Activated naive CD4-positive, alpha-beta T cell treated with anti-CD3 and anti-CD28 coated beads for 36 hours (primary cell): ENCODE measurements around the gene TTLL8. TPM values are rescaled to one million over a fixed set of nuclear protein-coding genes. Genes with fewer than 3 reads are reported as not detected.

ENCODE experiments used
- CTCF ChIA-PET: fragments of 350-600 bp; sonication (Branson Sonifier 250); formaldehyde crosslinking; loops from one replicate; lab custom pipeline; 2021; ENCODE audit warnings: antibody characterized with exemption; lab: Charles Lee
- DNase-seq: peaks from one replicate; pipeline ENCODE4 v3.0.0-alpha.2; 2020
- H3K27ac Mint-ChIP-seq: one replicate; pipeline ENCODE4 v1.8.0; 2021; ENCODE audit warnings: mild to moderate bottlenecking, mixed read lengths
- H3K27me3 Mint-ChIP-seq: one replicate; pipeline ENCODE4 v1.8.0; 2021; ENCODE audit warnings: low read depth, mixed read lengths
- H3K36me3 Mint-ChIP-seq: one replicate; pipeline ENCODE4 v1.8.0; 2021; ENCODE audit warnings: low read depth, mixed read lengths
- H3K4me1 Mint-ChIP-seq: one replicate; pipeline ENCODE4 v1.8.0; 2021; ENCODE audit warnings: low read depth, mixed read lengths
- H3K4me3 Mint-ChIP-seq: one replicate; pipeline ENCODE4 v1.8.0; 2021; ENCODE audit warnings: mild to moderate bottlenecking, moderate library complexity, mixed read lengths
- H3K9me3 Mint-ChIP-seq: one replicate; pipeline ENCODE4 v1.8.0; 2021; ENCODE audit warnings: mixed read lengths
- intact Hi-C: fragments of 100-400 bp; cut with micrococcal nuclease; formaldehyde crosslinking; loops from one replicate; pipeline ENCODE4 v1.15.1; 2023
- total RNA-seq, 2 experiments: library from RNA; stranded (reverse); gene quantifications; one replicate each; pipeline ENCODE4 v1.2.3, GENCODE V29; 2021

Gene TTLL8
- total RNA-seq, 2 experiments from 2014 or later: not detected

DNA sequence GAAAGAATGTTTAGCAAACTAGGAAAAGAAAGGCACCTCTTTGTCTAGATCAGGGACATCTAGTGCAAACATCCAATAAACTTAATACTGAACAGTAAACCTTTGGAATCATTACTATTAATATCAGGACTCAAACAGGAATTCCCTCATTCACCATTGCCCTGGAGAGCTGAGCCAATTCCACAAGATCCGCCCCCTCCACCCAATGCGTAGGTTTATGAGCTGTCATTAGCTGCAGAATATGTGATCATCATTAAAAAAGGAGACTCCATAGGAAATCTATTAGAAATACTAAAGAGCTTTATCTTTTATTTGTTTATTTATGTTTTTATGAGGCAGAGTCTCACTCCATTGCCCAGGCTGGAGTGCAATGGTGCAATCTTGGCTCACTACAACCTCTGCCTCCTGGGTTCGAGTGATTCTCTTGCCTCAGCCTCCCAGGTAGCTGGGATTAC lies 51.0 kb downstream of the TTLL8 start:
- H3K27me3 Mint-ChIP-seq: peaks cover 10% of the 10 kb centered on the region
- intact Hi-C loops: no loop called here
- no peak overlapping the region for H3K27ac Mint-ChIP-seq
- no peaks in the 10 kb centered on the region for H3K9me3 Mint-ChIP-seq
- CTCF ChIA-PET: interaction anchor here (1.1 to 2.3 kb wide), 2 partner anchors 14 to 24 kb away, joined by 3 to 11 read pairs; no protein-coding TSS in a partner anchor
- H3K4me1 Mint-ChIP-seq: peaks cover 19% of the 10 kb centered on the region
- no peak for DNase-seq
- no peak overlapping the region for H3K4me3 Mint-ChIP-seq
- no peaks in the 10 kb centered on the region for H3K36me3 Mint-ChIP-seq

GRCh38 chr22:50004918-50005317 lies 53.2 kb downstream of the TTLL8 start:
- peaks cover 1% of the 10 kb centered on the region for H3K27me3 Mint-ChIP-seq
- no peak overlapping the region for H3K4me3 Mint-ChIP-seq
- intact Hi-C loops: no loop called here
- peaks cover 10% of the 10 kb centered on the region for H3K4me1 Mint-ChIP-seq
- peak overlapping the region; percentile 10 for H3K27ac Mint-ChIP-seq
- no peak for DNase-seq
- CTCF ChIA-PET: interaction anchor here (0.7 to 1.8 kb wide), 5 partner anchors 9 to 26 kb away, joined by 4 to 5 read pairs (median 5); no protein-coding TSS in a partner anchor
- H3K9me3 Mint-ChIP-seq: no peaks in the 10 kb centered on the region
- no peaks in the 10 kb centered on the region for H3K36me3 Mint-ChIP-seq

DNA sequence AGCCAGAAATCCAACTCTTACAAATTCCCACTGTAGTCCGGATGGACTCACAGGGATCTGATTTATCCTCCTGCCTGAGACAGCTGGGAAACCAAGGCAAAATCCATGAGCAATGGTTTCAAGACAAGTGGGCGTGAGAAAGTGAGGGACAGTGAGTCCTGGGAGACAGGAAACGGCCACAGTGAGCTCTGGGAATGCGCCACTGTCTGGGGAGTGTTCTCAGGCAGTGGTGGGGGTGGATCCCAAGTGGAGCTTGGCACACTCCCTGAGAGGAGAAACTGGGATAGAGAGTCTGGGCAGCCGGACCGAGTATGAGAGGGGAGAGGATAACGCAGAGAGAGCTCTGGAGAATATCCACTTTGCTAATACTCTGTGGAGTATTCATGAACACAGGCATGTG lies 55.3 kb downstream of the TTLL8 start:
- H3K27ac Mint-ChIP-seq: no peak overlapping the region
- no peak for DNase-seq
- peaks cover 9% of the 10 kb centered on the region for H3K4me1 Mint-ChIP-seq
- peaks cover 6% of the 10 kb centered on the region for H3K27me3 Mint-ChIP-seq
- H3K4me3 Mint-ChIP-seq: no peak overlapping the region
- intact Hi-C loops: no loop called here
- H3K9me3 Mint-ChIP-seq: no peaks in the 10 kb centered on the region
- no peaks in the 10 kb centered on the region for H3K36me3 Mint-ChIP-seq
- CTCF ChIA-PET: interaction anchor here (1.5 to 1.9 kb wide), 2 partner anchors 9 to 15 kb away, joined by 4 to 5 read pairs; no protein-coding TSS in a partner anchor

- intact Hi-C loops: no loop called here
- CTCF ChIA-PET: interaction anchor here (1.5 to 1.9 kb wide), 2 partner anchors 8 to 17 kb away, joined by 4 to 5 read pairs; no protein-coding TSS in a partner anchor
- no peak overlapping the region for H3K4me3 Mint-ChIP-seq
These were observed 56.5 kb downstream of the TTLL8 start for GRCh38 chr22:50001388-50002231.

DNA sequence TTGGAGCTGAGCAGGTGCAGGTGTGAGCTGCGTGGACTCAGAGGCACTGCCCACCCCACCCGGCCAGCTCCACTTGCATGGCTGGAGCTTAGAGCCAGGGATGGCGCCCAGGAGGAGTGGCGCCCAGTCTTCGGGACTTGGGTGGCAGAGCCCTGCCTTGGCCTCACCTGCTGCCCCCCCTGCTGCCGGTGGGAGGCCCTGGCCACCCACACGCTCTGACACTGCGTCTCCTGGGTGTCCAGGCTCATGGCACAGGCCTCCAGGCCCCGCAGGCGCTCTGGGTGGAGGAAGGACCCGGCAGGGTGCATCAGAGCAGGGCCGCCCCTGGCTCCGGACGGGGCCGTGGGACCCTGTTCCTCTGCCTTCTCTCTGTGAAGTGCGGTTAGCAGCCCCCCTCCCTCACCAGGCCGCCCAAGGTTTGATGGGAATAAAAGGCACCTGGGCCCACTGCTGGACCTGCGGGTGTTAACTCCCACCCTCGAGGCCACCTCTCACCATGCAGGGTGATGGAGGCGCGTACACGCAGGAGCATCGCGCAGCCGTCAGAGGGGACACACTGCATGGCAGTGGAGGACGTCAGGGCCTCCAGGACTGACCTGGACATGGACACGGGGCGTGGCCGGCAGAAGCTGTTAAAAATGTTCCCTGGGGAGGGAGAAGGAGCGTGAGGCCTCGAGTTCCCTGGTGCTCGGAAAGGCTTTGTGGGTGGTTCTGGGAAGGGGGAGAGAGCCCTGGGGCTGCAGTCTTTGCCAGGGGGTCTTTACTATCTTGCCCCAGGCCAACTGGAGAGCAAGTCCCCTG lies 57.3 kb downstream of the TTLL8 start:
- CTCF ChIA-PET: interaction anchor here (1.2 kb wide), 1 partner anchor 10 kb away, joined by 3 read pairs; no protein-coding TSS in a partner anchor
- H3K4me3 Mint-ChIP-seq: no peak overlapping the region

More at GRCh38 chr22:50001388-50002231, 56.5 kb downstream of the TTLL8 start:
- Mint-ChIP-seq H3K27me3 (peaks cover 6% of the 10 kb centered on the region), H3K4me1 (peaks cover 9% of the 10 kb centered on the region), H3K36me3 (no peaks in the 10 kb centered on the region), H3K27ac (no peak overlapping the region), H3K9me3 (no peaks in the 10 kb centered on the region)
- no peak for DNase-seq

DNA sequence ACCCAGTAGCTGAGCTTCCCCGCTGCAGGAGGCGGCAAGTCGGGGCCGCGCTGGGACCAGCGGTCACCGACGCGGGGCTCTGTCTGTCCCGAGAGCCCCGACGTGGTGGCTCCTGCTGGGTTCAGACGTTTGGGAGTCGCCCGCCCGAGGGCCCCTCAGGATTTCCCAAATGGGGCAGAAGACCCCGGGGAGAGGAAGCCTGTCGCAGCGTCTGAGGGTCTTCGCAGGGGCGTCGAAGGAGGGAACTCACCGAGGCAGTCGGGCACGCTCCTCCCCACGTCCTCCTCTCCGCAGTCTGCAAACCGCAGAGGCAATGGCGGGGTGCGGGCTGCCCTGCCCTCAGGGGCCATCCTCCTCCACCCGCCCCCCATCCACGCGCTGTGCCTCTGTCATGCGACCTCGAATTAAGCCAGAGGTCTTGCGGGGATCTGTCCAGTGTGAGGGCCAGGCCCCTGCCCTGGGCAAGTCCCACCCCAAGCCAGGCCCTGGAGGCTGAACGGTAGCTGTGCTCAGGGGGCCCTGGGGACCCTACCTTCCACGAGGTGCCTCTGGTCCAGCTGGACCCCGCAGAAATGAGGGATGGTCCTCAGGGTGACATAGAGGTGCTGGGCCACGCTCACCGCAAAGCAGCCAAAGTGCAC lies 58.0 kb downstream of the TTLL8 start:
- intact Hi-C loops: no loop called here
- H3K27ac Mint-ChIP-seq: no peak overlapping the region
- H3K27me3 Mint-ChIP-seq: peaks cover 6% of the 10 kb centered on the region
- no peaks in the 10 kb centered on the region for H3K36me3 Mint-ChIP-seq
- no peak overlapping the region for H3K4me3 Mint-ChIP-seq
- CTCF ChIA-PET: interaction anchor here (1.2 kb wide), 1 partner anchor 9 kb away, joined by 3 read pairs; no protein-coding TSS in a partner anchor
- DNase-seq: no peak
- no peaks in the 10 kb centered on the region for H3K9me3 Mint-ChIP-seq
- H3K4me1 Mint-ChIP-seq: peaks cover 7% of the 10 kb centered on the region

More for the DNA sequence above, 57.3 kb downstream of the TTLL8 start:
- H3K36me3 Mint-ChIP-seq: no peaks in the 10 kb centered on the region
- no peak overlapping the region for H3K27ac Mint-ChIP-seq
- DNase-seq: no peak
- H3K27me3 Mint-ChIP-seq: peaks cover 6% of the 10 kb centered on the region
- intact Hi-C loops: no loop called here
- H3K4me1 Mint-ChIP-seq: peaks cover 9% of the 10 kb centered on the region
- no peaks in the 10 kb centered on the region for H3K9me3 Mint-ChIP-seq

DNA sequence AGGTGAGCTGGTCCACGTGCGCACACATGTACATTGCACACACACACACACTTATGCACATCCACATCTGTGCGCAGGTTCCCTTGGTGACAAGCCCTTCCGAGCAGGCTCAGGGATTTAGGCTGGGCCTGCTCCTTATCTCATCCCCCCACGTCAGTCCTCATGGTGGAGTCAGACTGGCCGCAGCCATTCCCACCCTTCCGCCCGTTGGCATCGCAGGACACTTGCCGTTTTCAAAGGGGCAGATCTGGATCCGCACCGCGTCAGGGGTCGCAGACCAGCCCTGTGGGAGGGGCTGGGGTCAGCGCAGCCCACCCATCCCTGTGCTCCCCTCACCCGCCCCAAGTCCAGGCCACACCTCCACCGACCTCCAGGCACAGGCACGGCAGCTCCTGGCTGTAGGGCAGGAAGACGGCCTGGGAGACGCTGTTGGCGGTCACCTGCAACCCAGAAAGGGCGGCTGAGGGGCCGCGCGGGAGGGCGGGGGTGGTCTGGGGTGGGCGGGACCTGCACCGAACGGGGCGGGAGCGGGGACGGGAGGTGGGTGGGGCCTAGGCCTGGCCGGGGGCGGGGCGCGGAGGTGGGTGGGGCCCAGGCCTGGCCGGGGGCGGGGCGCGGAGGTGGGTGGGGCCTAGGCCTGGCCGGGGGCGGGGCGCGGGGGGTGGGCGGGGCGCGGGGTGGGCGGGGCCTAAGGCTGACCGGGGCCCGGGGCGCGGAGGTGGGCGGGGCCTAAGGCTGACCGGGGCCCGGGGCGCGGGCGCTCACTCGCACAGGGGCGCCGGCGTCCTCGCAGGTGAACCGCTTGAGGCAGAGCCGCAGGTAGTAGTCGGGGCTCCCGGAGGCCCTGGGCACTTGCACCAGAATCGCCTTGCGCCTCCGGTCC lies 58.8 kb downstream of the TTLL8 start:
- H3K27ac Mint-ChIP-seq: no peak overlapping the region
- no peaks in the 10 kb centered on the region for H3K36me3 Mint-ChIP-seq
- no peak for DNase-seq
- CTCF ChIA-PET: no interaction called here
- peaks cover 2% of the 10 kb centered on the region for H3K4me1 Mint-ChIP-seq
- intact Hi-C loops: no loop called here
- no peaks in the 10 kb centered on the region for H3K9me3 Mint-ChIP-seq
- peaks cover 6% of the 10 kb centered on the region for H3K27me3 Mint-ChIP-seq
- no peak overlapping the region for H3K4me3 Mint-ChIP-seq

- intact Hi-C loops: no loop called here
- H3K27ac Mint-ChIP-seq: no peak overlapping the region
- CTCF ChIA-PET: no interaction called here
- DNase-seq: no peak
- no peaks in the 10 kb centered on the region for H3K36me3 Mint-ChIP-seq
- no peak overlapping the region for H3K4me3 Mint-ChIP-seq
- H3K9me3 Mint-ChIP-seq: no peaks in the 10 kb centered on the region
- peaks cover 6% of the 10 kb centered on the region for H3K27me3 Mint-ChIP-seq
- peaks cover 2% of the 10 kb centered on the region for H3K4me1 Mint-ChIP-seq
These were observed 59.4 kb downstream of the TTLL8 start for GRCh38 chr22:49998718-49999062.

DNA sequence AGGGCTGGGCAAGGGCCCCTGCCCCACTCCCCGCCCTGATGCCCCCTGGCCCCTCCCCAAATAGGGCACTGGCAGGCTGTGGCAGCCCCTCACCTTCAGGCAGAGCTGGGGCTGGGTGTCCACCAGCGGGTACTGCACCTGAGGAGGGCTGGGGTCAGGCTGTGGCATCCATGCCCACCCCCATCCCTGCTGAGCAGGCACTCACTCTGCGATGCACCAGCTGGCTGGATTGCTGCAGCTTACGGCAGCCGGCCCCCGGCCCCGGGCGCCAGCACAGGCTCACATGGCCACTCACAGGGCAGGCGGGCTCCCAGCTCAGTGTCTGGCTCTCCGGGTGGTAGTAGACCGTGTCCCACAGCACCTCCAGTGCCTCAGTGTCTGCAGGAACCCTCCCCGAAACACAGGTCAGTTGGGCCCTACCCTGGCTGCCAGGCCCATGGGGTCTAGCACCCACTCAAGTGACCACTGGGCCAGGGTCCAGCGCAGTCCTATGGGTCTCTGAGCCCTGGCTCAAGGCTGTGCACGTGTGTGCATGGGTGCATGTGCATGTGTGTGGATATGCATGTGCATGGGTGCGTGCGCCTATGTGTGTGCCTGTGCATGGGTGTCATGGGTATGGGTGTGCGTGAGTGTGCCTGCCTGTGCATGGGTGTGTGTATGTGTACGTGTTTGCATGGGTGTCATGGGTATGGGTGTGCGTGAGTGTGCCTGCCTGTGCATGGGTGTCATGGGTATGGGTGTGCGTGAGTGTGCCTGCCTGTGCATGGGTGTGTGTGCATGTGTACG lies 60.0 kb downstream of the TTLL8 start:
- no peak for DNase-seq
- no peak overlapping the region for H3K27ac Mint-ChIP-seq
- CTCF ChIA-PET: no interaction called here
- intact Hi-C loops: no loop called here
- no peaks in the 10 kb centered on the region for H3K36me3 Mint-ChIP-seq
- H3K4me3 Mint-ChIP-seq: no peak overlapping the region
- peaks cover 6% of the 10 kb centered on the region for H3K27me3 Mint-ChIP-seq
- no peaks in the 10 kb centered on the region for H3K9me3 Mint-ChIP-seq
- H3K4me1 Mint-ChIP-seq: peaks cover 6% of the 10 kb centered on the region

DNA sequence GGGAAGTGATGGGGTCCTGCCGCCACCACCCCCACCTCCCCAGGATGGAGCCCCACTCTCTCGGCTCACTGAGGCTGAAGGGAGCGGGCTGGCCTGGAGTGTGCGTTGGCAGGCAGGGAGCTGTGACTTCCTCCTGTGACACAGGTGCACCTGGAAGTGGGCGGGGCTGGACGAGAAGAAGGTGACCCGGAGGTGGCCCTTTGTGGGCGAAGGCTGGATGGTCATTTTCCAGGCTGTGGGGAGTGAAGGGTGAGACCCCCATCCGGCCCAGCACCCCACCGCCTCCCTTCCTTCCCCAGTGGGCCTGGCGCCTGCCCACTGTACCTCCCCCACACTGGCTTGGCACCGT lies 60.9 kb downstream of the TTLL8 start:
- Mint-ChIP-seq H3K9me3 (no peaks in the 10 kb centered on the region), H3K36me3 (peaks cover 2% of the 10 kb centered on the region), H3K4me3 (no peak overlapping the region), H3K27ac (no peak overlapping the region), H3K4me1 (peaks cover 6% of the 10 kb centered on the region), H3K27me3 (peaks cover 6% of the 10 kb centered on the region)
- no peak for DNase-seq
- CTCF ChIA-PET: interaction anchor here (5.6 kb wide), 1 partner anchor 33 kb away, joined by 68 read pairs; no protein-coding TSS in a partner anchor
- intact Hi-C loops: no loop called here
